ENCODE measurements around the gene KIF26B. TPM values are rescaled to one million over a fixed set of nuclear protein-coding genes. Genes with fewer than 3 reads are reported as not detected.

KIF26B gene
- total RNA-seq, 2 experiments from 2014 or later: not detected

DNA sequence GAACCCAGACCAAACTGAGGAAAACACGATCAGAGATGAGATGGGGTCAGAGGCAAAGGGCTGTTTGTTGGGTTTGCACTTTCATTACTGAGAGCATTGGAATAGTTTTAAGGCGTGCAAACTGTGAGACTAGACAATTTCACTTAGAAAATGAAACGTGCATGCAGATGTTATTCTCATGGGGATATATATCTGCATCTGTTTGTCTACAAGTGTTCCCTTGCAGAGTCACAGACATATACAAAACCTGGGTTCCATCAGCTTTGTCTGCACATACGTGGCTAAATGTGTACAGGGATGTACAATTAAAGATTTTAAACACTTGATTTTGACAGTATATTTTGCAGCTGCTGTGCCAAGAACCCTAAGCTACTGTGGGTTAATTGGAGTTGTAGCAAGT is 355.4 kb downstream of the KIF26B start:
- no peak overlapping the region for H3K27ac Mint-ChIP-seq
- H3K27me3 Mint-ChIP-seq: peaks cover 7% of the 10 kb centered on the region
- no peak overlapping the region for H3K4me3 Mint-ChIP-seq
- no peaks in the 10 kb centered on the region for H3K36me3 Mint-ChIP-seq (ENCODE audit: low read depth)
- CTCF ChIA-PET: no interaction called here
- DNase-seq: no peak
- H3K4me1 Mint-ChIP-seq: peaks cover 3% of the 10 kb centered on the region
- H3K9me3 Mint-ChIP-seq: peaks cover 3% of the 10 kb centered on the region
- POLR2A ChIA-PET: no interaction called here

- no peak overlapping the region for H3K4me3 Mint-ChIP-seq
- no peak for DNase-seq
- CTCF ChIA-PET: no interaction called here
- H3K27ac Mint-ChIP-seq: no peak overlapping the region
- no peaks in the 10 kb centered on the region for H3K36me3 Mint-ChIP-seq (ENCODE audit: low read depth)
- POLR2A ChIA-PET: no interaction called here
- H3K4me1 Mint-ChIP-seq: peaks cover 3% of the 10 kb centered on the region
- peaks cover 3% of the 10 kb centered on the region for H3K9me3 Mint-ChIP-seq
- H3K27me3 Mint-ChIP-seq: peaks cover 7% of the 10 kb centered on the region
Measured at GRCh38 chr1:245512181-245512888, 357.6 kb downstream of the KIF26B start.

DNA sequence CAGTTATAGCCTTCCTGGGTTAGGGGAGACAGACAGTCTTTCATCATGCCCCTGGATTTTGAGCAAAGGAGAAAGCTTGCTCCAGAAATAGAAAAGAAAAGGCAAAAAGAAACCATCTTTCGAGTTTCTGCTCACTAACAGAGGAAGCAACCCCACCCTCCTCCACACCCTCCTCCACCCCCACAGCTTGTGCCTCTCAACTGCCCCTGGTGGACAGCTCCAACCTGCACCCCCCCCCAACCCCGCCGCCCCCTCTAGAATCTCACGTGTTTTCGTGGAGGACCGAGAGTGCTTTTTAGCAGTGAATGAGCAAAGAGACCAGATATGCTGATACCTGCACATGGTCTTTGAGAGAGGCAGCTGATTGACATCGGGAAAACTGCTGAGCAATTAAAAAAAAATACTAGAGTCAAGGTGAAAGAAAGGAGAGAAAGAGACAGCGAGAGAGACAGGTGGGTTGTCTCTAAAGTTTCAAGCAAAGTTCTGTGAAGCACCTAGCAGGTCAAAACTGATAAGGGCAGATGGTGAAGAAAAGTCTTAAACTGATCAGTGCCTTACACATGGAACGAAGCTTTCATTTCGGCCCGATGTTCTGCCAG is 358.3 kb downstream of the KIF26B start:
- ChIA-PET POLR2A (no interaction called here), CTCF (no interaction called here)
- H3K4me1 Mint-ChIP-seq: peaks cover 3% of the 10 kb centered on the region
- H3K4me3 Mint-ChIP-seq: no peak overlapping the region
- peaks cover 3% of the 10 kb centered on the region for H3K9me3 Mint-ChIP-seq
- no peak overlapping the region for H3K27ac Mint-ChIP-seq
- no peaks in the 10 kb centered on the region for H3K36me3 Mint-ChIP-seq (ENCODE audit: low read depth)
- DNase-seq: no peak
- H3K27me3 Mint-ChIP-seq: peaks cover 7% of the 10 kb centered on the region

GRCh38 chr1:245516284-245516759 is 361.5 kb downstream of the KIF26B start:
- DNase-seq: no peak
- H3K36me3 Mint-ChIP-seq (ENCODE audit: low read depth): no peaks in the 10 kb centered on the region
- POLR2A ChIA-PET: no interaction called here
- H3K4me1 Mint-ChIP-seq: peaks cover 3% of the 10 kb centered on the region
- H3K9me3 Mint-ChIP-seq: no peaks in the 10 kb centered on the region
- CTCF ChIA-PET: no interaction called here
- H3K27me3 Mint-ChIP-seq: peaks cover 7% of the 10 kb centered on the region
- no peak overlapping the region for H3K27ac Mint-ChIP-seq
- H3K4me3 Mint-ChIP-seq: no peak overlapping the region

- Mint-ChIP-seq H3K27me3 (no peaks in the 10 kb centered on the region), H3K27ac (no peak overlapping the region), H3K9me3 (no peaks in the 10 kb centered on the region), H3K4me1 (no peaks in the 10 kb centered on the region), H3K36me3 (ENCODE audit: low read depth) (no peaks in the 10 kb centered on the region), H3K4me3 (no peak overlapping the region)
- POLR2A ChIA-PET: no interaction called here
- CTCF ChIA-PET: no interaction called here
- no peak for DNase-seq
Measured at GRCh38 chr1:245520611-245521010, 365.8 kb downstream of the KIF26B start.

DNA sequence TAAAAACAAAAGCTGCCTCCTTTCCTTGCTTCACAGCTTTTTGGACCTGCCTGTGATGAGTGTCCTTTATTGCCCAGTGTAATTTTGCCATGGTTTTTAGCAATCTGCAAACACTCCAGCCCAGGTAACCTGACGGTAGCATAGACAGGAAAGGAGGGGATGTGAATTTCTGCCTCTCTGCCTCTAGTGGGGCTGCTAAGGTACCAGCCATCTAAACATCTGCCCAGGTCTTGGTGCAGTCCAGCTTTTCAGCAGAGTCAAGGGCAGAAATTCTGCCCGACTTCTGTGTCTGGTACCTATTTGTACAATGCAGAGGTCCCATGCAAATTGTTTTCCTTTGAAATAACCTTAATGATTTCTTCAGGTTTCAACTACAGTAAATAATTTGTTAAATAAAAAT is 371.4 kb downstream of the KIF26B start:
- H3K9me3 Mint-ChIP-seq: no peaks in the 10 kb centered on the region
- no peaks in the 10 kb centered on the region for H3K4me1 Mint-ChIP-seq
- H3K4me3 Mint-ChIP-seq: no peak overlapping the region
- DNase-seq: no peak
- H3K36me3 Mint-ChIP-seq (ENCODE audit: low read depth): no peaks in the 10 kb centered on the region
- no peak overlapping the region for H3K27ac Mint-ChIP-seq
- CTCF ChIA-PET: no interaction called here
- POLR2A ChIA-PET: no interaction called here
- H3K27me3 Mint-ChIP-seq: no peaks in the 10 kb centered on the region

DNA sequence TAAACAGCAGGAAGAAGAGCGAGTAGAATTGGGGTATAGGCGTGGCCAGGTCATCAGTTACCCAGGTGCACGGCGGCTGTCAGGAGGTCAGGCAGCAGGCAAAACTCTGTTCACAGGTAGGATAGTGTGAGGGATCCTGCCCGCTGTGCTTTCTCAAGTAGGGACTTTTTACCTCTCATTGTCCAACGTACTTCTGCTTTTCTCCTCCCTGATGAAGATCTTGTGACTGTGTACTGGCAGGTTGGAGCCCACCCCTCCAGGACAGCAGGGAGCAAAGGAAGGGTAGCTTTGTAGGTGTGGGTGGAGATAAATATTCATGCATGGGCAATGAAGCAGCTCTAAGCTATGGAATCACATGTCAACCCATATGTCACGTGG is 373.5 kb downstream of the KIF26B start:
- no peak for DNase-seq
- ChIA-PET POLR2A (interaction anchor here (0.5 kb wide), 1 partner anchor 256 kb away, joined by 4 read pairs; no protein-coding TSS in a partner anchor), CTCF (no interaction called here)
- no peaks in the 10 kb centered on the region for H3K27me3 Mint-ChIP-seq
- no peak overlapping the region for H3K27ac Mint-ChIP-seq
- H3K36me3 Mint-ChIP-seq (ENCODE audit: low read depth): no peaks in the 10 kb centered on the region
- no peaks in the 10 kb centered on the region for H3K9me3 Mint-ChIP-seq
- H3K4me3 Mint-ChIP-seq: no peak overlapping the region
- H3K4me1 Mint-ChIP-seq: no peaks in the 10 kb centered on the region

GRCh38 chr1:245530937-245531336 is 376.2 kb downstream of the KIF26B start:
- Mint-ChIP-seq H3K4me3 (no peak overlapping the region), H3K27ac (no peak overlapping the region), H3K36me3 (ENCODE audit: low read depth) (no peaks in the 10 kb centered on the region), H3K4me1 (no peaks in the 10 kb centered on the region), H3K27me3 (no peaks in the 10 kb centered on the region), H3K9me3 (no peaks in the 10 kb centered on the region)
- POLR2A ChIA-PET: no interaction called here
- DNase-seq: no peak
- CTCF ChIA-PET: no interaction called here

DNA sequence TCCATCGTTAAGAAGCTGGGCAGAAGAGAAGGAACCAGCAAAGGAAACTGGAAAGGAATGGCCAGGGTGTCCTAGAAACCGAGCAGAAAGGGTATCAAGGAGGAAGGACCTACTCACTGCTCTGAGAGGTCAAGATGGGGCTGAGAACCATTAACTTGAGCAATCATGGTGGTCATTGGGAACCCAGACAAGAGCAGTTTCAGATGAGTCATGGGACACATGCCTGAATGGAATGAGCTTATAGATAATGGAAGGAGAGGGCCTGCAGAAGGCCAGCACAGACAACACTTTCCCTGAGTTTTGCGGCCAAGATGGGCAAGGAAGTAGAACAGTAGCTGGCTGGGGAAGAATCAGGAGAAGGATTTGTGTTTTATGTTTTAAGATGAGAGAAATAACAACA is 383.2 kb downstream of the KIF26B start:
- no peak for DNase-seq
- Mint-ChIP-seq H3K36me3 (ENCODE audit: low read depth) (no peaks in the 10 kb centered on the region), H3K4me3 (no peak overlapping the region), H3K27me3 (no peaks in the 10 kb centered on the region), H3K27ac (no peak overlapping the region), H3K9me3 (no peaks in the 10 kb centered on the region), H3K4me1 (no peaks in the 10 kb centered on the region)
- CTCF ChIA-PET: no interaction called here
- POLR2A ChIA-PET: no interaction called here

- Mint-ChIP-seq H3K36me3 (ENCODE audit: low read depth) (no peaks in the 10 kb centered on the region), H3K4me1 (no peaks in the 10 kb centered on the region), H3K27ac (no peak overlapping the region), H3K9me3 (no peaks in the 10 kb centered on the region), H3K4me3 (no peak overlapping the region), H3K27me3 (no peaks in the 10 kb centered on the region)
- no peak for DNase-seq
- POLR2A ChIA-PET: no interaction called here
- CTCF ChIA-PET: no interaction called here
Measured at GRCh38 chr1:245538671-245539070, 383.9 kb downstream of the KIF26B start.

DNA sequence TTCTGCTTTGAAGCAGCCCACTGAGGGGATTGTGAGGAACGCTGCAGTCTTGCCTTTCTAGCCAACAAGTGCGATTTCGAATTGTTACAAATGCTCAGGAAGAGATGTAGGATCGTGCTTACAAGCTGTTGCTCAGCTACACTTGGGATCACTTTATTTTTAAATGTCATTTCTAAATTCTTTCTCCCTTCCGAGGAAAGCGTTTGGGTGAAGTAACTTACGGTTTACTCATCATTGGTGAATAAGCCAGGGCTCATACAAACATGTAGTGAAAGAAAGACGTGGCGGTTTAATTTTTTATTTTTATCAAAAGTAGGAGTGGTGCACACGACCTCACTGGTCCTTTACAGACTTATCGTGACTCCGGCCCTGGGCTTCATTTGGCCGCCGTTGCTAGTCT is 386.6 kb downstream of the KIF26B start:
- POLR2A ChIA-PET: no interaction called here
- CTCF ChIA-PET: no interaction called here
- no peak overlapping the region for H3K4me3 Mint-ChIP-seq

GRCh38 chr1:245542365-245542764 is 387.6 kb downstream of the KIF26B start:
- no peak for DNase-seq
- Mint-ChIP-seq H3K4me1 (no peaks in the 10 kb centered on the region), H3K27ac (no peak overlapping the region), H3K4me3 (no peak overlapping the region), H3K9me3 (no peaks in the 10 kb centered on the region), H3K27me3 (no peaks in the 10 kb centered on the region), H3K36me3 (ENCODE audit: low read depth) (no peaks in the 10 kb centered on the region)
- ChIA-PET CTCF (interaction anchor here (0.6 kb wide), 1 partner anchor 1633 kb away, joined by 5 read pairs; no protein-coding TSS in a partner anchor), POLR2A (no interaction called here)

More for the DNA sequence above, 386.6 kb downstream of the KIF26B start:
- H3K36me3 Mint-ChIP-seq (ENCODE audit: low read depth): no peaks in the 10 kb centered on the region
- no peaks in the 10 kb centered on the region for H3K4me1 Mint-ChIP-seq
- H3K27ac Mint-ChIP-seq: no peak overlapping the region
- no peak for DNase-seq
- no peaks in the 10 kb centered on the region for H3K9me3 Mint-ChIP-seq
- H3K27me3 Mint-ChIP-seq: no peaks in the 10 kb centered on the region

DNA sequence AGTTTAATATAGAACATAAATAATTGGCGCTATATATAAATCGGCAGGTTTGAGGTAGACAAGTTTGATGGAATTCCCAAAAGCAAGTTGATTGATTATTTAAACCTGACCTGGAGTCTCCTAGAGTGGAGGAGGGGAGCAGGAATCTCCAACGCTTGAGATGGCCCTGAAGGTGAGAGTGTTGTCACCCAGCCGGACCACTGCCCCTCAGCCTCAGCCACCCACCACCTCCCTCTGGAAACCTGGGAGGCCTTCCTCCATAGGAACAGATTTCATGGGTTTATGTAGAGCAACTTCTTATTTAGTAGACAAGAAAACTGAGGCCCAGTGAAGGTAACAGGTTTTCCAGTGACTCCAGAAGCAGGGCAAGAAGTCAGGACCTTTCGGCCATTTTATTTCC is 389.5 kb downstream of the KIF26B start:
- POLR2A ChIA-PET: no interaction called here
- Mint-ChIP-seq H3K27ac (no peak overlapping the region), H3K4me3 (no peak overlapping the region), H3K27me3 (no peaks in the 10 kb centered on the region), H3K9me3 (no peaks in the 10 kb centered on the region), H3K4me1 (no peaks in the 10 kb centered on the region), H3K36me3 (ENCODE audit: low read depth) (no peaks in the 10 kb centered on the region)
- CTCF ChIA-PET: no interaction called here
- DNase-seq: no peak

GRCh38 chr1:245546875-245547274 is 392.1 kb downstream of the KIF26B start:
- no peak for DNase-seq
- Mint-ChIP-seq H3K9me3 (no peaks in the 10 kb centered on the region), H3K4me3 (no peak overlapping the region), H3K4me1 (no peaks in the 10 kb centered on the region), H3K27me3 (no peaks in the 10 kb centered on the region), H3K36me3 (ENCODE audit: low read depth) (no peaks in the 10 kb centered on the region), H3K27ac (no peak overlapping the region)
- ChIA-PET POLR2A (no interaction called here), CTCF (no interaction called here)

All from activated CD4-positive, alpha-beta T cell treated with anti-CD3 and anti-CD28 coated beads, Interleukin-2, amount 10 ng/mL, durations not matched to agents 7 days and 5 days (primary cell).